Measurements from ENCODE around the gene PLCD3.

PLCD3 gene

GRCh38 chr17:45111850-45112249 lies 20.5 kb downstream of the PLCD3 start:
- Histone ChIP-seq H3K36me3 (ENCODE audit: low read depth) (peaks cover 61% of the 10 kb centered on the region), H3K4me1 (ENCODE audit: insufficient read depth, poor library complexity, severe bottlenecking) (no peaks in the 10 kb centered on the region), H3K9me3 (ENCODE audit: severe bottlenecking) (no peaks in the 10 kb centered on the region), H3K4me3 (ENCODE audit: severe bottlenecking) (no peak overlapping the region), H3K27me3 (ENCODE audit: insufficient read depth, poor library complexity, severe bottlenecking) (no peaks in the 10 kb centered on the region), H3K27ac (ENCODE audit: poor library complexity, severe bottlenecking) (no peak overlapping the region)
- ATAC-seq (ENCODE audit: low read depth) (no peak), DNase-seq (ENCODE audit: low spot score) (no peak)
- TF ChIP-seq, protein P1, sequence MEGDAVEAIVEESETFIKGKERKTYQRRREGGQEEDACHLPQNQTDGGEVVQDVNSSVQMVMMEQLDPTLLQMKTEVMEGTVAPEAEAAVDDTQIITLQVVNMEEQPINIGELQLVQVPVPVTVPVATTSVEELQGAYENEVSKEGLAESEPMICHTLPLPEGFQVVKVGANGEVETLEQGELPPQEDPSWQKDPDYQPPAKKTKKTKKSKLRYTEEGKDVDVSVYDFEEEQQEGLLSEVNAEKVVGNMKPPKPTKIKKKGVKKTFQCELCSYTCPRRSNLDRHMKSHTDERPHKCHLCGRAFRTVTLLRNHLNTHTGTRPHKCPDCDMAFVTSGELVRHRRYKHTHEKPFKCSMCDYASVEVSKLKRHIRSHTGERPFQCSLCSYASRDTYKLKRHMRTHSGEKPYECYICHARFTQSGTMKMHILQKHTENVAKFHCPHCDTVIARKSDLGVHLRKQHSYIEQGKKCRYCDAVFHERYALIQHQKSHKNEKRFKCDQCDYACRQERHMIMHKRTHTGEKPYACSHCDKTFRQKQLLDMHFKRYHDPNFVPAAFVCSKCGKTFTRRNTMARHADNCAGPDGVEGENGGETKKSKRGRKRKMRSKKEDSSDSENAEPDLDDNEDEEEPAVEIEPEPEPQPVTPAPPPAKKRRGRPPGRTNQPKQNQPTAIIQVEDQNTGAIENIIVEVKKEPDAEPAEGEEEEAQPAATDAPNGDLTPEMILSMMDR (IDR thresholded peaks at IDR 0.05; ENCODE audit: poor library complexity, severe bottlenecking): no peak

GRCh38 chr17:45110676-45111611 lies 21.4 kb downstream of the PLCD3 start:
- Histone ChIP-seq H3K4me3 (ENCODE audit: severe bottlenecking) (no peak overlapping the region), H3K36me3 (ENCODE audit: low read depth) (peaks cover 70% of the 10 kb centered on the region), H3K27ac (ENCODE audit: poor library complexity, severe bottlenecking) (no peak overlapping the region), H3K27me3 (ENCODE audit: insufficient read depth, poor library complexity, severe bottlenecking) (no peaks in the 10 kb centered on the region), H3K4me1 (ENCODE audit: insufficient read depth, poor library complexity, severe bottlenecking) (no peaks in the 10 kb centered on the region), H3K9me3 (ENCODE audit: severe bottlenecking) (no peaks in the 10 kb centered on the region)
- DNase-seq (ENCODE audit: low spot score) (no peak), ATAC-seq (ENCODE audit: low read depth) (peak; percentile 26; the same call in 2 of the 3 replicates)
- TF ChIP-seq, protein P1 (IDR thresholded peaks at IDR 0.05; ENCODE audit: poor library complexity, severe bottlenecking): no peak

DNA sequence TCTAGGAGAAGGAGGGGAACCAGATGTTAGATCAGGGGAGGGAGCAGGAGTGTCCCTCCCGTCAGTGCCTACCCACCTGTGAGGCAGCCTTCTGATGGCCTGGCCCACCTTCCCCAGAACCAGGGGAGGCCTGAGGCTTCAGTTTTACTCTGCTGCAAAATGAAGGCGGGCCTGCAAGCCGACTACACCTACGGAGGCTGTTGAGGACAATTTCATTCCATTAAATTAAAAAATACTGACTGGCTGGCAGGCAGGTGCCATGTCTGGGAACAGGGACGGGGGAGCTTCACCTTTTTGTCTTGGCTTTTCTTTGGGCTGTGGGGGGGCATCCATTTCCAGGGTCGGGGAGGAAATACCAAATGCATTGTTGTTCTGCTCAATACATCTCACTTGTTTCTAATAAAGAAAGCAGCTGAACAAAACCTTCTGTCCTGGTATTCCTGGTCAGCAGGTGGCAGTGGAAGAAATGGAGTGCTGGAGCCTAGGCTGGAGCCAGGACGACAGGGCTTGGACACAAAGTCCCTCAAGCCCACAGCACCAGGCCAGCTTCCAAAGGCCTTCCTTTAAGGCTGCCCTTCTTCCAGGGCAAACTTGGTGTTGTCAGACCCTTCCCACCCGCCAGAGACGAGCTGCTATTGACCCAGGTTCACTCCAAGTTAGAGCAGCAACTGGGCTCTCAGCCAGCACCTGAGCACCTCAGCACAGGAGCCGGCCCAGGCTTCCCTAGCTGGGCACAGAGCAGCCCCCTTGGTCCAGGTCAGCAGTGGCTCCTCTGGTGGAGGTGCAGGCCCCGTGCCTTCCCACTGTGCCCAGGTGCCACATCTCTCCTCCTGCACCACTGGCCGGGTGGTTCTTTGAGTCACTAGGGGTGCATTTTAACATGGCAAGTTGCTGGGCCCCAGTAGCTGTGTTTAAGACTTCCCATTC lies 23.5 kb downstream of the PLCD3 start:
- H3K27ac ChIP-seq (ENCODE audit: poor library complexity, severe bottlenecking): no peak overlapping the region
- TF ChIP-seq, protein P1 (IDR thresholded peaks at IDR 0.05; ENCODE audit: poor library complexity, severe bottlenecking): peak; percentile 44
- peak; percentile 14; the same call in 1 of the 3 replicates for ATAC-seq (ENCODE audit: low read depth)

GRCh38 chr17:45108051-45108450 lies 24.3 kb downstream of the PLCD3 start:
- no peak overlapping the region for H3K4me3 ChIP-seq (ENCODE audit: severe bottlenecking)
- H3K27ac ChIP-seq (ENCODE audit: poor library complexity, severe bottlenecking): no peak overlapping the region
- no peak for ATAC-seq (ENCODE audit: low read depth)
- TF ChIP-seq, protein P1 (IDR thresholded peaks at IDR 0.05; ENCODE audit: poor library complexity, severe bottlenecking): no peak
- H3K9me3 ChIP-seq (ENCODE audit: severe bottlenecking): no peaks in the 10 kb centered on the region
- no peaks in the 10 kb centered on the region for H3K4me1 ChIP-seq (ENCODE audit: insufficient read depth, poor library complexity, severe bottlenecking)
- H3K27me3 ChIP-seq (ENCODE audit: insufficient read depth, poor library complexity, severe bottlenecking): no peaks in the 10 kb centered on the region
- no peak for DNase-seq (ENCODE audit: low spot score)
- H3K36me3 ChIP-seq (ENCODE audit: low read depth): peaks cover 86% of the 10 kb centered on the region

More for the DNA sequence above, 23.5 kb downstream of the PLCD3 start:
- no peaks in the 10 kb centered on the region for H3K4me1 ChIP-seq (ENCODE audit: insufficient read depth, poor library complexity, severe bottlenecking)
- no peaks in the 10 kb centered on the region for H3K9me3 ChIP-seq (ENCODE audit: severe bottlenecking)
- no peak for DNase-seq (ENCODE audit: low spot score)
- no peak overlapping the region for H3K4me3 ChIP-seq (ENCODE audit: severe bottlenecking)
- H3K36me3 ChIP-seq (ENCODE audit: low read depth): peaks cover 86% of the 10 kb centered on the region
- no peaks in the 10 kb centered on the region for H3K27me3 ChIP-seq (ENCODE audit: insufficient read depth, poor library complexity, severe bottlenecking)

Data from RWPE2 (cell line).